Activated CD8-positive, alpha-beta memory T cell treated with anti-CD3 and anti-CD28 coated beads, Interleukin-2, amount 50 U/mL, for 24 hours (primary cell): ENCODE data around the gene CHCHD3.
"Not testable (repeated sequence)": the region's sequence is repeated elsewhere in the genome, so short reads cannot be mapped to it uniquely, and the experiment has no call there.

ENCODE experiments used
- DNase-seq: peaks from one replicate; pipeline ENCODE4 v3.0.0-alpha.2; 2020; ENCODE audit errors: extremely low read depth

The CHCHD3 gene

DNA sequence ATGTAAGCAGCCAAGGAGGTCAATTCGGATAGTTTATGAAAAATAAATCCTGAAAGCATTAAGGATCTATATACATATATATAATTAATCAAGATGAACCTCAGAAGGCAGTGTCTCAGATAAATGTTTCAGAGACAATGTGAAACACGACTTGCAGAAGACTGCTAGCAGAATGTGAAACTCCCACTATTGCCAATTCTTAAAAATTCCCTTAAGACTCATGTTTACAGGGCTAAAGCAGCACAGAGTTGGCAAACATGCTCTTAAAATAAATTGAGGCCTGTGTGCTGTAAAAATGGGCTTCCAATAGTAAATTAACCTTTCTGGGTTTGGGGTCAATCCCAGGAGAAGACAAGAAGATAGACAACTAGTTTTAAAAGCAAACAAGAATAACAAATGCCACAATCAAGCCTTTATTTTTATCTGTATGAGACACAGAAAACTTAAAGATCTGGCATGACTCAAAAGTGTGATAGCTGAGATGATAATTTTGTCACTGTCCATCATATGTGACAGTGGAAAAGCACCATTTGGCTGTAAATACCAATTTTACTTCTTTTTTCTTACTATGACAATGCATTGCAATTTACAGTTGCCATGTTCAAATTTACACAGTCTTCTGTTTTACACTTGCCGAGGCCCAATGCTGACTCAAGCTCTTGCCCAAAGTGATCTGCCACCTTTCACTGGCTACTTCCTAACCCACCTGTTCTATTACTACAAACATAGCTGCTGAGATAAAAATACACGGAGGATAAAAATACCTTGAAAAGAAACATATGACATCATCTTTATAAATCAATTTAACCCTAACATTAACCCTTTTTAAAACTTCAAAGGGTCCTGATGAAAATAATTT lies 78.6 kb downstream of the CHCHD3 start:
- DNase-seq = no peak

DNA sequence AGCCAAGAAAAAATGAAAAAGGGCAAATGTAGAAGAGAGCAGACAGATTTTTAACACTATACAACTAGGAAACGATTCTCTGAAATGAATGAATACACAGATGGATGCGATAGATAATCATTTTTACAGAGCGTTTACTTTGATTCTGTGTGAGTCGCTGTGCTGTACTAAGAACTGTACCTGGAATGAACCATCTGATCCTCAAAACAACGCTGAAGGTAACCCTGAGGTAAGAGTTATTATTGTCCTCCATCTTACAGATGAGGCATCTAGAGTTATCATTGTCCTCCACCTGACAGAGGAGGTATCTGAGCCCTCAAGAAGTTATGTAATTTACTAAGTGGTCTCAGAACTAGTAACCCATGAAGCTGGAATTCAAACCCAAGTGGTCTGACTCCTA lies 80.2 kb downstream of the CHCHD3 start:
- no peak for DNase-seq

DNA sequence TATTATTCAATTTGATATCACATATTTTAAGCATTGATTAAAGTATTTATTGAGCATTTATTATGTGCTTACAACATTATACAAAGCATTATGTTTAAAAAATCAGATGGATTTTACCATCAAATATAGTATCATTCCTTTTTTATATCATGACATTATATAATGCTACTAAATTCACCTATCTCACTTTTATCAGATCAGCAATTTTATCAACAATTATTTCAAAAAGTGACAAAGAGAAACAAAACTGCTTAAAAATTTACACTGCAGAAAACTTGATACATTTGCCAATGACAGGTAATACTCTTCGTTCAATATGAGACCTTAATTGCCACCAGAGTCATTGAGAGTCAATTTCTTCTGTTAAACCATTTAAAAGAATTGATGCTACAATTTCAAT lies 82.0 kb downstream of the CHCHD3 start:
- no peak for DNase-seq

GRCh38 chr7:132998763-132999162 lies 83.1 kb downstream of the CHCHD3 start:
- DNase-seq = no peak

DNA sequence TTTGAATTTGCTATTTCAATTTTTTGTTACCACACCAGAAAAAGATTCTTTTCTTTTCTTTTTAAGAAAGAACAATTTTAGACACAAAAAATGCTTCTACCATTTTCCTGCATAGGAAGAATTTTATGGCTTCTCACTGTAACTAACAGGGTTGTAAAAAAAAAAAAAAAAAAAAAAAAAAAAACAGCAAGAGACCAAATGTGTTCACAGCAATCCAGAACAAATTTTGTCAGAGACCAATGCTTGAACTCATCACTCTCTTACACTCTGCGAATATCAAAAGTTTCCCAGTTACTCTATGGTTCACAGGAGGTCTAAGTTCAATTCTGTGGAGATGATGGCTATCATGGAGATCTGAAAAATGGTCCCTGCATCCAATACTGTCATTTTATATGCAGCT lies 84.4 kb downstream of the CHCHD3 start:
- no peak for DNase-seq

GRCh38 chr7:132996581-132997242 lies 85.2 kb downstream of the CHCHD3 start:
- DNase-seq = no peak

GRCh38 chr7:132993377-132994013 lies 88.4 kb downstream of the CHCHD3 start:
- DNase-seq = no peak

DNA sequence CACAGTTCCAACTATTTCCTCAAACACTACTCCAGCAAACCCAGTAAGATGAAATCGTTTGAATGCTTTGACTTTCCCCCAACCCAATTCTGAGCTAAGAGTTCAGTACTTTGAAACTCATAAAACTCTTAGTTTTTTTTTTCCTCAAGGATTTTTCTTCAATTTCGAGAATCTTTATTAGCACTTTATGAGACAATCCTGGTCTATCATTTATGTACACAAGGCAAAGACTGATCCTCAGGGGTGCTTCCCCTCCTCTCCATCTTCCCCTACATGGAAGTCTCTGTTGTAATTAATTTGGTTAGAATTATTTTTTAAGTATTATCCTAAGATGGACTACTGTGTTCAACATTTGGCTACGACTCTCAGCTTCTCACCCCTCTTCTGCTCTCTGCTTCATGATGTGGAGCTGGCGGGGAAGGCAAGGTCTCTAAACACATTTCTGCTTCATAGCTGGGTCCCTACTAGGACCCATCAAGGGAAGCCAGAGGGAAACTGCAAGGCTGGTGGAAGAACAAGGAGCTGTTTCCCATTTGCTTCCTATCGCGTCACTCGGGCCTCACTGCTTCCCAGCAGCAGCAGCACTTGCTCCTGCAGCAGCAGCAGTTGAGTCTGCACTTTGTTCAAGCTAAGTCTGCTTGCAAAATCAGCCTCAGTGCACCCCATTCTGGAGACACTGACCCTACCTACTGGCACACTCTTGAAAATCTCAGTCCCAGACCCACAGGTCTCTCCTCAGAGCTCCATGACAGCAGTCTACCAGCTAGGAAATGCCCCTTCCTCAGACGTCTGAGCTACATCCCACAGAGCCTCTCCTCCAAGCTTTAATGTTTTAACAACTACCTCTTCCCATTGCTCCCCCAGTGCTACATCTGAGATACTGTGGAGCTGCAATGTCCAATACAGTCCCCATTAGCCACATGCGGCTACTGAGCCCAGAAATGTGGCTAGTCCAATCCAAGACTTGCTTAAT lies 90.0 kb downstream of the CHCHD3 start:
- no peak for DNase-seq

- no peak for DNase-seq
These were observed 93.8 kb downstream of the CHCHD3 start for GRCh38 chr7:132988117-132988516.

DNA sequence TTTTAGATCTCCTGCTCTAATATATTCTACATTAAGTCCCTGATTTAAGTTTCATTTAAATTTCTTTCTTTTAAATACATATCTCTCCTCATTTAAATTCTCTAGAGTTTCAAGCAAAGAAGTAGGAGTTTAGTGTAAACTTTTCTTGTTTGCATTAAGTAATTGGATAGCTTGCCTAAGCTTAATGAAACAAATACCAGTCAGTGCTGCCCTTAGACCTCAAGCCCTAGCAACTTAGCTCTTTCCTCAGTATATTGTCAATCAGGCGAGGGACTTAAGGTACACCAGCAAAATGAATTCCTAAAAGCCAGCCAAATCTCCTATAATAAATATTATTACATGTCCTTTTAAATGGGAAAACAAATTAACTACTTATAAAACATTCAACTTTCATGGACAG lies 101.5 kb downstream of the CHCHD3 start:
- no peak for DNase-seq

DNA sequence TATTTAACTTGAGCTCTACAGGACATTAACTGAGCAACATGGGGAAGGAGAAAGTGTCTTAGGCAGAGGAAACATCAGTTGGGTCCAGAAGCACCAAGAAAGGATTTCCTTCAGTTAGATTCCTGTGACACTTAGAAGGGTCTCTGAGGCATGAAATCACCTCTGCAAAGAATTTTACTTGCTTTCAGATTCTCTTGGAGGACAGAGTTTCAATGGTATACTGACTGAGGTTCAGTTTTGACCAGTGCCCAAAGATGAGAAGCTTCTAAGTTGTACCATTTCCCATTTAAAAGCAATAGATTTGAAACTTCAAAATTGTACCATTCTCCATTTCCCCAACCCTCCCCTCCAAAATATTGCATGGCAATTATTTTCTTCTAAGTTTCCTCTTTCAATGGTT lies 102.4 kb downstream of the CHCHD3 start:
- no peak for DNase-seq

DNA sequence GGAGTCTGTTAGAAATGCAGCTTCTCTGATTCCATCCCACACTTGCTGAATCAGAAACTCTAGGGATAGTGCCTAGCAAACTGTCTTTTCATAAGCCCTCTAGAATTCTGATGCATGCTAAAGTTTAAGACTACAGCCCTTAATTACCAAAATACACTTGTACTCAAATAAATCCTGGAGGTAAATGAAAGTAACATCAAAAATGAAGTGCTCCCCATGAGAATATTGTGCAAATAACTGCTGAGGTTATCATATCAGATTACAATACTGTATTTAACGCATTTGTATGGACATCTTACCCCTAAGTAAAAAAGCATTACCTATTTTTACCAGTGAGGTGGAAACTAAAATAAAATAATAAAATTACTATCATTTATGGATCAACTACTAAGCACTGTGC lies 104.7 kb downstream of the CHCHD3 start:
- DNase-seq = no peak

- DNase-seq = no peak
These were observed 109.1 kb downstream of the CHCHD3 start for GRCh38 chr7:132972745-132973144.

DNA sequence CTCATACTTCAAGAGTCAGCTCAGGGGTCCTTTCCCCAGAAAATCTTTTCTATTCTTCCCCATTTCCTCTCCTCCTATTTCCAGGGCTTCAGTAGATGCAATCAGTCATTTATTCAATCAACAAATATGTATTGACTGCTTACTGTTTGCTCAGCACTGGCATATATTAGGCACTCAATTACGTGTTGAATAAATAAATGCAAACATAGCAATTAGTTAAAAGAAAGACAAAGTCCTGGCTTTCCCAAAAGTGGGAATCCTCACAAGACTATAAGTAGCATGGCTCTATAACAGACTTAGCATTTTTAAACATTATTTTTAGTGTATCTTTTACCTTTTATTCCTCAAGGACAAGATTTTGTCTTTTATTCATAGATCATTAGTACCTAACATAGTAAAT lies 111.6 kb downstream of the CHCHD3 start:
- no peak for DNase-seq

- no peak for DNase-seq
These were observed 112.4 kb downstream of the CHCHD3 start for GRCh38 chr7:132969520-132969919.

DNA sequence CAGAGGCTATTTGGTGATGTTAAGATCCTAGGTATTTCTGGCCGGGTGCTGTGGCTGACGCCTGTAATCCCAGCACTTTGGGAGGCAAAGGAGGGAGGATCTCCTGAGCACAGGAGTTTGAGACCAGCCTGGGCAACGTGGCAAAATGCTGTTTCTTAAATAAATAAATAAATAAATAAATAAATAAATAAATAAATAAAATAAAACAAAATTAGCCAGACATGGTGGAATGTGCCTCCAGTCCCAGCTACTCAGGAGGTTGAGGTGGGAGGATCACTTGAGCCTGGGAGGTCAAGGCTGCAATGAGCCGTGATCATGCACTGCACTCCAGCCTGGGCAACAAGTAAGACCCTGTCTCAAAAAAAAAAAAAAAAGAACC lies 114.4 kb downstream of the CHCHD3 start:
- DNase-seq = not testable (repeated sequence)

DNA sequence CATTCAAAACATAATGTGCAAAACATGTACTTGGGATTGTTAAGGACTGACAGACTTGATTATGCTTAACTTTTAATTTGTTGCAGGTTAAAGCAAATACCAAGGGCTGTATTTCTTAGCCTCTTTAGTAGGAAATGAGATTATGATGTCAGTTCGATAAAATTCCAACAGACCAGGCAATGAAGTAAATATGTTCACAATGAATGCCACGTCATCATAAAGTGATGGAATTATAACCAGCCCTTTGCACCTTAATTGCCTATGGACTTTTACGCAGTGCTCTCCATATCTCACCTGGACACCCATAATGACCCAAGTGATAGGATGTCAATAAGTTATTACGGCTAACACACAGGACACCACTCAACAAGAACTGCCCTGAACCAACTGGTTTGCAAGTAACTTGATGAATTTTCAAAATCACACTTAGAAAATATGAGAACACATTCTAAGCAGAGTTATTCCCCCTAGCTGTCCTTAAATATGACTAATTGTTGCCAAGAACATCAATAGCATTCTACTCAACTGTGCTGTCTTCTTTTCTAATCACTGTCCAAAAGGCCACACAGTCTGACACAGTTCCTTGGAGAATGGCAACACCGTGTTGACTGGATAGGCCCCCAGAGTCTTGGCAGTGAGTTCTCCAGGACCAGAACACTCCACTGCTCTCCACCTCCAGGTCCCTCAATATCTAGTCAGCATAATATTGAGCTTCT lies 115.0 kb downstream of the CHCHD3 start:
- no peak for DNase-seq

DNA sequence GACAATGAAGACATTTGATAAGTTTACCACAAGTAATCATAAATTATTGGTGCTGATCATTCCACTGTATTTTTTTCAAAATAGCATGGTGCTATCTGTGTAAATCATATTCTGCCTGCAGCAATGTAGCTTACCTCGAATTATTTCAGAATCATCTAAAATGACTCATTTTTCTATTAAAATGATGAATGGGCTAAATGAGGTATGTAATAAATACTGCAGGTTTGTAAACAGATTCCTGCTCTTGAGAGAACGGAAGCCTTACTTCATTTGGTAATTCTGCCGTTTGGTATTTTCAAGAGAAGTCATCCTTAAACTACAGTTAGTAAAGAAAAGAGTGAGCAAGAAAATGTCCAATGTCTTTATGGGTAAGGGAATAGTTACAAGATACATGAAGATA lies 115.9 kb downstream of the CHCHD3 start:
- DNase-seq = no peak

- DNase-seq = no peak
These were observed 117.0 kb downstream of the CHCHD3 start for GRCh38 chr7:132964876-132965275.

- no peak for DNase-seq
These were observed 122.0 kb downstream of the CHCHD3 start for GRCh38 chr7:132959891-132960290.

DNA sequence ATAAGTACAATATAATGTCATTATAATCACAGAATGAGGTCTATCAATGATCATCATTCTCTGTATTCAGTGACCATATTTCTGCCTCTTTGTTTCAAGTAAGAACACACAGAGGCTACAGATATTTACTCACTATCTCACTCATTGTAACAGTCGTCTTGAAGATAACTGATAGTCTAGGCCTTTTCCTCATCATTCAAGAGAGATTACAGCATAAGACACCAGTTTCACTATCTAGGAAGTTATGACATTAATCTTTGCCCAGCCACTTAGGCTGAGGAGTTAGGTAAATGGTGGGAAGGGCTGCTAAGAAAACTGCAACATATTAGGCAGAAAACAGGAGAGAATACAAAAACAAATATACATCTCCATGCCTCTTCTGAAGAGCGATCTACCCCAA lies 125.3 kb downstream of the CHCHD3 start:
- DNase-seq = no peak
